ENCODE measurements around the gene TJP2. TPM values are rescaled to one million over a fixed set of nuclear protein-coding genes. Genes with fewer than 3 reads are reported as not detected.

TJP2 gene
- total and polyA plus RNA-seq, 2 donors (not counting 3 experiments of a cell fraction or from before 2014, with no cell fraction given), result 83.0 to 168 TPM

GRCh38 chr9:69168709-69169217 is 5.3 kb upstream of the TJP2 start:
- dilution Hi-C loops (cut with MboI; ENCODE audit: extremely low pct_ligation_motif_present, low sequenced_read_pairs) (no loop called here), intact Hi-C loops (cut with micrococcal nuclease) (no loop called here)
- Histone ChIP-seq H3K9me3 (replicated peaks; ENCODE audit: control insufficient read depth, insufficient read depth, low read length) (no peaks in the 10 kb centered on the region), H2AFZ (ENCODE audit: low read depth, low read length) (no peak overlapping the region), H3K4me2 (ENCODE audit: insufficient read depth, low read length) (no peak overlapping the region), H4K20me1 (replicated peaks; ENCODE audit: control insufficient read depth, extremely low read depth, insufficient read depth, low read length) (no peaks in the 10 kb centered on the region), H3K36me3 (ENCODE audit: control insufficient read depth in 2 of 2, extremely low read depth in 1 of 2, insufficient read depth in 2 of 2, low read length in 2 of 2) (no peaks in the 10 kb centered on the region), H3K4me3 (replicated peaks in 1 of 3; ENCODE audit: insufficient read depth in 1 of 3, low read depth in 1 of 3, low read length in 3 of 3) (no peak overlapping the region), H3K79me2 (ENCODE audit: control insufficient read depth, insufficient read depth, low read length) (peaks cover 26% of the 10 kb centered on the region), H3K27me3 (ENCODE audit: control insufficient read depth in 2 of 2, insufficient read depth in 2 of 2, low read length in 2 of 2) (no peaks in the 10 kb centered on the region), H3K9ac (replicated peaks; ENCODE audit: extremely low read depth, insufficient read depth, low read length) (no peak overlapping the region), H3K4me1 (ENCODE audit: control insufficient read depth, extremely low read depth, insufficient read depth, low read length) (peaks cover 35% of the 10 kb centered on the region), H3K9me1 (replicated peaks; ENCODE audit: control insufficient read depth, extremely low read depth, insufficient read depth, low read length) (no peaks in the 10 kb centered on the region), H3K27ac (ENCODE audit: insufficient read depth, low read depth, low read length) (no peak overlapping the region)
- CTCF ChIA-PET, result interaction anchor here (1.3 to 1.9 kb wide), 6 partner anchors 11 to 115 kb away, joined by 3 to 11 read pairs (median 4); no protein-coding TSS in a partner anchor
- FAIRE-seq (no peak), DNase-seq (ENCODE audit: low read depth, low spot score) (no peak)
- TF ChIP-seq MYC (IDR thresholded peaks at IDR 0.05; ENCODE audit: low read depth, low read length), result no peak
- TF ChIP-seq EZH2 (IDR thresholded peaks at IDR 0.05; ENCODE audit: borderline replicate concordance, low read depth, low read length, severe bottlenecking), result no peak
- TF ChIP-seq MAX (IDR thresholded peaks at IDR 0.05; ENCODE audit: insufficient read depth, insufficient read length), result no peak
- no peak for TF ChIP-seq JUN (IDR thresholded peaks at IDR 0.05; ENCODE audit: borderline replicate concordance, insufficient read depth, insufficient read length, low read depth)
- no peak for TF ChIP-seq FOS (IDR thresholded peaks at IDR 0.05; ENCODE audit: borderline replicate concordance, insufficient read depth, low read length)
- no peak for TF ChIP-seq POLR2AphosphoS5 (IDR thresholded peaks at IDR 0.05; ENCODE audit: insufficient read depth, low read depth, low read length)
- TF ChIP-seq POLR2A (IDR thresholded peaks at IDR 0.05; ENCODE audit: low read depth, low read length), result no peak
- POLR2A ChIA-PET, result no interaction called here
- no TSS peak for BruUV-seq (replicated peaks)

GRCh38 chr9:69170231-69170630 is 3.8 kb upstream of the TJP2 start:
- Histone ChIP-seq H2AFZ (ENCODE audit: low read depth, low read length) (no peak overlapping the region), H4K20me1 (replicated peaks; ENCODE audit: control insufficient read depth, extremely low read depth, insufficient read depth, low read length) (no peaks in the 10 kb centered on the region), H3K27ac (ENCODE audit: insufficient read depth, low read depth, low read length) (peak overlapping the region; percentile 89), H3K9ac (replicated peaks; ENCODE audit: extremely low read depth, insufficient read depth, low read length) (peak overlapping the region; percentile 55), H3K9me1 (replicated peaks; ENCODE audit: control insufficient read depth, extremely low read depth, insufficient read depth, low read length) (no peaks in the 10 kb centered on the region), H3K36me3 (ENCODE audit: control insufficient read depth in 2 of 2, extremely low read depth in 1 of 2, insufficient read depth in 2 of 2, low read length in 2 of 2) (no peaks in the 10 kb centered on the region), H3K4me3 (replicated peaks in 1 of 3; ENCODE audit: insufficient read depth in 1 of 3, low read depth in 1 of 3, low read length in 3 of 3) (no peak overlapping the region), H3K9me3 (replicated peaks; ENCODE audit: control insufficient read depth, insufficient read depth, low read length) (no peaks in the 10 kb centered on the region), H3K79me2 (ENCODE audit: control insufficient read depth, insufficient read depth, low read length) (peaks cover 38% of the 10 kb centered on the region), H3K4me2 (ENCODE audit: insufficient read depth, low read length) (peak overlapping the region; percentile 44), H3K4me1 (ENCODE audit: control insufficient read depth, extremely low read depth, insufficient read depth, low read length) (peaks cover 41% of the 10 kb centered on the region), H3K27me3 (ENCODE audit: control insufficient read depth in 2 of 2, insufficient read depth in 2 of 2, low read length in 2 of 2) (no peaks in the 10 kb centered on the region)
- DNase-seq (ENCODE audit: low read depth, low spot score) (peak; percentile 41), FAIRE-seq (peak; percentile 55)
- ChIA-PET POLR2A (interaction anchor here (1.2 kb wide), 1 partner anchor 10 kb away, joined by 3 read pairs; no protein-coding TSS in a partner anchor), CTCF (interaction anchor here (0.8 to 2.2 kb wide), 8 partner anchors 8 to 74 kb away, joined by 3 to 17 read pairs (median 6); no protein-coding TSS in a partner anchor)
- intact Hi-C loops (cut with micrococcal nuclease), result no loop called here
- TF ChIP-seq MAX (IDR thresholded peaks at IDR 0.05; ENCODE audit: insufficient read depth, insufficient read length) (no peak), EZH2 (IDR thresholded peaks at IDR 0.05; ENCODE audit: borderline replicate concordance, low read depth, low read length, severe bottlenecking) (no peak), GATA2 (IDR thresholded peaks at IDR 0.05; ENCODE audit: insufficient read depth, insufficient read length, low read depth, low read length) (no peak), JUN (IDR thresholded peaks at IDR 0.05; ENCODE audit: borderline replicate concordance, insufficient read depth, insufficient read length, low read depth) (no peak), POLR2AphosphoS5 (IDR thresholded peaks at IDR 0.05; ENCODE audit: insufficient read depth, low read depth, low read length) (no peak), FOS (IDR thresholded peaks at IDR 0.05; ENCODE audit: borderline replicate concordance, insufficient read depth, low read length) (no peak), POLR2A (IDR thresholded peaks at IDR 0.05; ENCODE audit: low read depth, low read length) (no peak), MYC (IDR thresholded peaks at IDR 0.05; ENCODE audit: low read depth, low read length) (no peak)
- TF ChIP-seq, protein P1, sequence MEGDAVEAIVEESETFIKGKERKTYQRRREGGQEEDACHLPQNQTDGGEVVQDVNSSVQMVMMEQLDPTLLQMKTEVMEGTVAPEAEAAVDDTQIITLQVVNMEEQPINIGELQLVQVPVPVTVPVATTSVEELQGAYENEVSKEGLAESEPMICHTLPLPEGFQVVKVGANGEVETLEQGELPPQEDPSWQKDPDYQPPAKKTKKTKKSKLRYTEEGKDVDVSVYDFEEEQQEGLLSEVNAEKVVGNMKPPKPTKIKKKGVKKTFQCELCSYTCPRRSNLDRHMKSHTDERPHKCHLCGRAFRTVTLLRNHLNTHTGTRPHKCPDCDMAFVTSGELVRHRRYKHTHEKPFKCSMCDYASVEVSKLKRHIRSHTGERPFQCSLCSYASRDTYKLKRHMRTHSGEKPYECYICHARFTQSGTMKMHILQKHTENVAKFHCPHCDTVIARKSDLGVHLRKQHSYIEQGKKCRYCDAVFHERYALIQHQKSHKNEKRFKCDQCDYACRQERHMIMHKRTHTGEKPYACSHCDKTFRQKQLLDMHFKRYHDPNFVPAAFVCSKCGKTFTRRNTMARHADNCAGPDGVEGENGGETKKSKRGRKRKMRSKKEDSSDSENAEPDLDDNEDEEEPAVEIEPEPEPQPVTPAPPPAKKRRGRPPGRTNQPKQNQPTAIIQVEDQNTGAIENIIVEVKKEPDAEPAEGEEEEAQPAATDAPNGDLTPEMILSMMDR (IDR thresholded peaks at IDR 0.05; ENCODE audit: extremely low read depth in 1 of 2, insufficient read depth in 1 of 2, low read depth in 1 of 2, low read length in 2 of 2), result no peak
- BruUV-seq (replicated peaks), result no TSS peak
- dilution Hi-C loops (cut with MboI; ENCODE audit: extremely low pct_ligation_motif_present, low sequenced_read_pairs), result no loop called here

Measured in endothelial cell of umbilical vein (primary cell).